Activated CD8-positive, alpha-beta memory T cell treated with anti-CD3 and anti-CD28 coated beads for 36 hours (primary cell): ENCODE results near the gene BARX1. TPM values are rescaled to one million over a fixed set of nuclear protein-coding genes. Genes with fewer than 3 reads are reported as not detected.
"Not testable (repeated sequence)": the region's sequence is repeated elsewhere in the genome, so short reads cannot be mapped to it uniquely, and the experiment has no call there.

Experiments
- CTCF ChIA-PET: fragments of 350-600 bp; sonication (Branson Sonifier 250); formaldehyde crosslinking; loops from one replicate; lab custom pipeline; 2021; ENCODE audit warnings: antibody characterized with exemption; lab: Charles Lee
- POLR2A ChIA-PET: fragments of 350-600 bp; sonication (Branson Sonifier 250); formaldehyde crosslinking; loops from one replicate; lab custom pipeline; 2021; ENCODE audit warnings: antibody characterized with exemption; lab: Charles Lee
- total RNA-seq, 2 experiments: library from RNA; stranded (reverse); gene quantifications; one replicate each; pipeline ENCODE4 v1.2.3, GENCODE V29; 2021

BARX1 gene
- under 1 TPM; 0.27 to 0.36 TPM for total RNA-seq

- POLR2A ChIA-PET: no interaction called here
Observed at GRCh38 chr9:93955111-93955980, at the start of gene BARX1. BARX1 (minus strand) TSS chr9:93955355; CDS start chr9:93955146, 209 bp downstream.

GRCh38 chr9:94002316-94003140 is 47.4 kb upstream of the BARX1 start:
- CTCF ChIA-PET: interaction anchor here (1.2 kb wide), 1 partner anchor 9 kb away, joined by 3 read pairs; no protein-coding TSS in a partner anchor
- POLR2A ChIA-PET: no interaction called here

More at GRCh38 chr9:93955111-93955980, at the start of gene BARX1:
- CTCF ChIA-PET: interaction anchor here (2.5 kb wide), 1 partner anchor 7 kb away, joined by 7 read pairs; no protein-coding TSS in a partner anchor

- POLR2A ChIA-PET: no interaction called here
Observed at GRCh38 chr9:93996863-93997262, 41.7 kb upstream of the BARX1 start.

GRCh38 chr9:93996367-93996766 is 41.2 kb upstream of the BARX1 start:
- ChIA-PET POLR2A (no interaction called here), CTCF (no interaction called here)

More at GRCh38 chr9:93996863-93997262, 41.7 kb upstream of the BARX1 start:
- CTCF ChIA-PET: no interaction called here

GRCh38 chr9:93994545-93994944 is 39.4 kb upstream of the BARX1 start:
- ChIA-PET CTCF (no interaction called here), POLR2A (no interaction called here)

GRCh38 chr9:93994132-93994531 is 39.0 kb upstream of the BARX1 start:
- ChIA-PET CTCF (no interaction called here), POLR2A (no interaction called here)

- CTCF ChIA-PET: interaction anchor here (1.2 kb wide), 1 partner anchor 221 kb away, joined by 3 read pairs; no protein-coding TSS in a partner anchor
- POLR2A ChIA-PET: no interaction called here
Observed at GRCh38 chr9:93992830-93993229, 37.7 kb upstream of the BARX1 start.

- CTCF ChIA-PET: no interaction called here
- POLR2A ChIA-PET: no interaction called here
Observed at GRCh38 chr9:93990448-93990847, 35.3 kb upstream of the BARX1 start.

GRCh38 chr9:93988056-93988455 is 32.9 kb upstream of the BARX1 start:
- CTCF ChIA-PET: interaction anchor here (0.6 kb wide), 1 partner anchor 621 kb away, joined by 3 read pairs; no protein-coding TSS in a partner anchor

GRCh38 chr9:93984860-93985259 is 29.7 kb upstream of the BARX1 start:
- POLR2A ChIA-PET: no interaction called here
- CTCF ChIA-PET: no interaction called here

More at GRCh38 chr9:93988056-93988455, 32.9 kb upstream of the BARX1 start:
- POLR2A ChIA-PET: interaction anchor here (0.6 kb wide), 1 partner anchor 179 kb away, joined by 3 read pairs; no protein-coding TSS in a partner anchor

- ChIA-PET CTCF (no interaction called here), POLR2A (no interaction called here)
Observed at GRCh38 chr9:93983875-93984274, 28.7 kb upstream of the BARX1 start.

GRCh38 chr9:93979721-93980120 is 24.6 kb upstream of the BARX1 start:
- CTCF ChIA-PET: no interaction called here
- POLR2A ChIA-PET: no interaction called here

GRCh38 chr9:93978551-93978950 is 23.4 kb upstream of the BARX1 start:
- CTCF ChIA-PET: no interaction called here
- POLR2A ChIA-PET: no interaction called here

GRCh38 chr9:93976973-93977372 is 21.8 kb upstream of the BARX1 start:
- POLR2A ChIA-PET: no interaction called here
- CTCF ChIA-PET: interaction anchor here (0.6 to 0.8 kb wide), 2 partner anchors 29 to 38 kb away, joined by 3 read pairs; no protein-coding TSS in a partner anchor

GRCh38 chr9:93976081-93976480 is 20.9 kb upstream of the BARX1 start:
- POLR2A ChIA-PET: no interaction called here
- CTCF ChIA-PET: no interaction called here

- CTCF ChIA-PET: no interaction called here
- POLR2A ChIA-PET: no interaction called here
Observed at GRCh38 chr9:93975262-93975661, 20.1 kb upstream of the BARX1 start.

- ChIA-PET POLR2A (no interaction called here), CTCF (no interaction called here)
Observed at GRCh38 chr9:93974151-93974550, 19.0 kb upstream of the BARX1 start.

- POLR2A ChIA-PET, CTCF ChIA-PET: not testable (repeated sequence)
Observed at GRCh38 chr9:93972655-93973054, 17.5 kb upstream of the BARX1 start.

GRCh38 chr9:93969328-93969661 is 14.1 kb upstream of the BARX1 start:
- ChIA-PET CTCF (no interaction called here), POLR2A (no interaction called here)
